ENCODE measurements around the gene KCNF1. TPM values are rescaled to one million over a fixed set of nuclear protein-coding genes. Genes with fewer than 3 reads are reported as not detected.

KCNF1 gene
- total and polyA plus RNA-seq, 4 donors: 0.06 to 0.83 (median 0.26) TPM

GRCh38 chr2:10891390-10891789 is 20.3 kb upstream of the KCNF1 start:
- H3K9ac ChIP-seq (ENCODE audit: insufficient read depth in 1 of 2, low read length in 2 of 2): no peak overlapping the region
- H3K27ac ChIP-seq (ENCODE audit: low read depth in 1 of 2, low read length in 1 of 2): no peak overlapping the region
- DNase-seq (no peak), ATAC-seq (ENCODE audit: insufficient read depth, low FRiP score) (no peak)
- peaks cover 0 to 6% (median 0%) of the 10 kb centered on the region in 4 donors for H3K9me3 ChIP-seq (ENCODE audit: control insufficient read depth in 4 of 4, insufficient read depth in 3 of 4, low read length in 3 of 4)
- H3K27me3 ChIP-seq (ENCODE audit: control insufficient read depth in 3 of 3, insufficient read depth in 3 of 3, low read length in 2 of 3): peaks cover 0 to 5% (median 0%) of the 10 kb centered on the region in 3 donors
- no peaks in the 10 kb centered on the region for H3K36me3 ChIP-seq (ENCODE audit: control insufficient read depth in 4 of 4, insufficient read depth in 4 of 4, low read length in 4 of 4)
- no peak overlapping the region for H3K4me3 ChIP-seq
- no peaks in the 10 kb centered on the region for H3K4me1 ChIP-seq (ENCODE audit: control insufficient read depth in 5 of 5, insufficient read depth in 5 of 5, low read length in 5 of 5)
- WGBS, 2 donors: 87 to 88% methylated on average over 6 of the region's 6 CpGs
- TF ChIP-seq CTCF (IDR thresholded peaks at IDR 0.05; ENCODE audit: control extremely low read depth, extremely low read depth): no peak

GRCh38 chr2:10891848-10892247 is 19.9 kb upstream of the KCNF1 start:
- H3K9ac ChIP-seq (ENCODE audit: insufficient read depth in 1 of 2, low read length in 2 of 2): no peak overlapping the region
- TF ChIP-seq CTCF (IDR thresholded peaks at IDR 0.05; ENCODE audit: control extremely low read depth, extremely low read depth): no peak
- WGBS, 2 donors: 86 to 93% methylated on average over 5 of the region's 5 CpGs

GRCh38 chr2:10892316-10892715 is 19.4 kb upstream of the KCNF1 start:
- Histone ChIP-seq H3K9ac (ENCODE audit: insufficient read depth in 1 of 2, low read length in 2 of 2) (no peak overlapping the region), H3K27ac (ENCODE audit: low read depth in 1 of 2, low read length in 1 of 2) (no peak overlapping the region), H3K4me3 (no peak overlapping the region), H3K27me3 (ENCODE audit: control insufficient read depth in 3 of 3, insufficient read depth in 3 of 3, low read length in 2 of 3) (peaks cover 0 to 5% (median 0%) of the 10 kb centered on the region in 3 donors), H3K9me3 (ENCODE audit: control insufficient read depth in 4 of 4, insufficient read depth in 3 of 4, low read length in 3 of 4) (peaks cover 0 to 6% (median 0%) of the 10 kb centered on the region in 4 donors), H3K36me3 (ENCODE audit: control insufficient read depth in 4 of 4, insufficient read depth in 4 of 4, low read length in 4 of 4) (no peaks in the 10 kb centered on the region), H3K4me1 (ENCODE audit: control insufficient read depth in 5 of 5, insufficient read depth in 5 of 5, low read length in 5 of 5) (no peaks in the 10 kb centered on the region)
- no peak for TF ChIP-seq CTCF (IDR thresholded peaks at IDR 0.05; ENCODE audit: control extremely low read depth, extremely low read depth)
- no peak for DNase-seq
- ATAC-seq (ENCODE audit: insufficient read depth, low FRiP score): no peak

More at GRCh38 chr2:10891848-10892247, 19.9 kb upstream of the KCNF1 start:
- Histone ChIP-seq H3K4me3 (no peak overlapping the region), H3K27ac (ENCODE audit: low read depth in 1 of 2, low read length in 1 of 2) (no peak overlapping the region), H3K36me3 (ENCODE audit: control insufficient read depth in 4 of 4, insufficient read depth in 4 of 4, low read length in 4 of 4) (no peaks in the 10 kb centered on the region), H3K4me1 (ENCODE audit: control insufficient read depth in 5 of 5, insufficient read depth in 5 of 5, low read length in 5 of 5) (no peaks in the 10 kb centered on the region), H3K27me3 (ENCODE audit: control insufficient read depth in 3 of 3, insufficient read depth in 3 of 3, low read length in 2 of 3) (peaks cover 0 to 5% (median 0%) of the 10 kb centered on the region in 3 donors), H3K9me3 (ENCODE audit: control insufficient read depth in 4 of 4, insufficient read depth in 3 of 4, low read length in 3 of 4) (peaks cover 0 to 6% (median 0%) of the 10 kb centered on the region in 4 donors)
- DNase-seq (no peak), ATAC-seq (ENCODE audit: insufficient read depth, low FRiP score) (no peak)

- H3K9me3 ChIP-seq (ENCODE audit: control insufficient read depth in 4 of 4, insufficient read depth in 3 of 4, low read length in 3 of 4): peaks cover 0 to 6% (median 0%) of the 10 kb centered on the region in 4 donors
- H3K27ac ChIP-seq (ENCODE audit: low read depth in 1 of 2, low read length in 1 of 2): no peak overlapping the region
- 64 to 76% methylated on average over 5 of the region's 5 CpGs for WGBS, 2 donors
- no peak overlapping the region for H3K9ac ChIP-seq (ENCODE audit: insufficient read depth in 1 of 2, low read length in 2 of 2)
- H3K4me1 ChIP-seq (ENCODE audit: control insufficient read depth in 5 of 5, insufficient read depth in 5 of 5, low read length in 5 of 5): no peaks in the 10 kb centered on the region
- no peak overlapping the region for H3K4me3 ChIP-seq
- ATAC-seq (ENCODE audit: insufficient read depth, low FRiP score) (no peak), DNase-seq (no peak)
- no peaks in the 10 kb centered on the region for H3K36me3 ChIP-seq (ENCODE audit: control insufficient read depth in 4 of 4, insufficient read depth in 4 of 4, low read length in 4 of 4)
- no peak for TF ChIP-seq CTCF (IDR thresholded peaks at IDR 0.05; ENCODE audit: control extremely low read depth, extremely low read depth)
- H3K27me3 ChIP-seq (ENCODE audit: control insufficient read depth in 3 of 3, insufficient read depth in 3 of 3, low read length in 2 of 3): peaks cover 0 to 5% (median 0%) of the 10 kb centered on the region in 3 donors
Measured at GRCh38 chr2:10892796-10893350, 18.9 kb upstream of the KCNF1 start.

Data from lung (tissue), 12 donors.